Endothelial cell of umbilical vein (primary cell): ENCODE results near the gene EID3.

Source experiments
- EZH2 ChIP-seq: IDR thresholded peaks from 2 replicates; pipeline ENCODE4 v1.6.1; 2012; ENCODE audit warnings: borderline replicate concordance, low read depth, mild to moderate bottlenecking, moderate library complexity, low read length, inconsistent platforms; ENCODE audit not compliant: severe bottlenecking
- JUN ChIP-seq: IDR thresholded peaks from 2 replicates; pipeline ENCODE4 v1.6.1; 2011; ENCODE audit warnings: borderline replicate concordance, low read depth; ENCODE audit not compliant: insufficient read length, insufficient read depth
- MYC ChIP-seq: IDR thresholded peaks from one replicate; pipeline ENCODE4 v1.6.1; 2011; ENCODE audit warnings: mild to moderate bottlenecking, low read depth, low read length
- POLR2A ChIP-seq: IDR thresholded peaks from 2 replicates; pipeline ENCODE4 v1.6.1; 2012; ENCODE audit warnings: low read depth, mild to moderate bottlenecking, control low read depth, low read length
- POLR2AphosphoS5 ChIP-seq: IDR thresholded peaks from 2 replicates; pipeline ENCODE4 v1.6.1; 2012; ENCODE audit warnings: low read depth, mild to moderate bottlenecking, control low read depth, low read length, moderate library complexity; ENCODE audit not compliant: insufficient read depth
- TF ChIP-seq, protein P1 (sequence below): IDR thresholded peaks from 2 replicates; pipeline ENCODE4 v1.6.1; 2011; ENCODE audit not compliant: insufficient read depth, insufficient read length
- TF ChIP-seq, protein P2 (sequence below), 2 donors: IDR thresholded peaks; 1 replicate in 1 of 2; 2 replicates in 1 of 2; pipeline ENCODE4 v1.5.1; 2011; ENCODE audit warnings: low read length in 2 of 2, mild to moderate bottlenecking in 2 of 2, moderate library complexity in 2 of 2, control low read depth in 1 of 2, inconsistent platforms in 1 of 2, low read depth in 1 of 2; ENCODE audit not compliant: insufficient read depth in 1 of 2; ENCODE audit errors: extremely low read depth in 1 of 2

DNA sequence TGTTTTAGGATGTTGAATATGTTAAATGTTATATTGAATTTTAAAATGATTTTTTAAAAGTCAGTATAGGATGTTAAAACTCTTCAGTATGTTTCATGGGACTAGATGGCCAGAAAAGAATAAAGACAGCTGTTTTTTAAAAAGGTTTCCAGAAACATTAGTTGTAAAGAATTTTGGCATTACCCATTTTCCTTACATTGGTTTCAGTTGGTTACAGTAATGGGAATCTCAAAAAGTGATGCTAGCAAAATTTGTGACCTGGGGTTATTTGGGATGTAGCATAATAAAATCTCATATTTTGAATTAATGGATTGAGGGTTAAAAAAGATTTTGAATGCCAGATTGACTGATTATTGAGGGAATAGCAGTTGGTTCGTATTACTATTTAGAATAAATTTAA is 25.3 kb downstream of the EID3 start:
- no peak for TF ChIP-seq POLR2A
- TF ChIP-seq, protein P1, sequence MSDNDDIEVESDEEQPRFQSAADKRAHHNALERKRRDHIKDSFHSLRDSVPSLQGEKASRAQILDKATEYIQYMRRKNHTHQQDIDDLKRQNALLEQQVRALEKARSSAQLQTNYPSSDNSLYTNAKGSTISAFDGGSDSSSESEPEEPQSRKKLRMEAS, result no peak
- no peak for TF ChIP-seq EZH2
- TF ChIP-seq, protein P2, sequence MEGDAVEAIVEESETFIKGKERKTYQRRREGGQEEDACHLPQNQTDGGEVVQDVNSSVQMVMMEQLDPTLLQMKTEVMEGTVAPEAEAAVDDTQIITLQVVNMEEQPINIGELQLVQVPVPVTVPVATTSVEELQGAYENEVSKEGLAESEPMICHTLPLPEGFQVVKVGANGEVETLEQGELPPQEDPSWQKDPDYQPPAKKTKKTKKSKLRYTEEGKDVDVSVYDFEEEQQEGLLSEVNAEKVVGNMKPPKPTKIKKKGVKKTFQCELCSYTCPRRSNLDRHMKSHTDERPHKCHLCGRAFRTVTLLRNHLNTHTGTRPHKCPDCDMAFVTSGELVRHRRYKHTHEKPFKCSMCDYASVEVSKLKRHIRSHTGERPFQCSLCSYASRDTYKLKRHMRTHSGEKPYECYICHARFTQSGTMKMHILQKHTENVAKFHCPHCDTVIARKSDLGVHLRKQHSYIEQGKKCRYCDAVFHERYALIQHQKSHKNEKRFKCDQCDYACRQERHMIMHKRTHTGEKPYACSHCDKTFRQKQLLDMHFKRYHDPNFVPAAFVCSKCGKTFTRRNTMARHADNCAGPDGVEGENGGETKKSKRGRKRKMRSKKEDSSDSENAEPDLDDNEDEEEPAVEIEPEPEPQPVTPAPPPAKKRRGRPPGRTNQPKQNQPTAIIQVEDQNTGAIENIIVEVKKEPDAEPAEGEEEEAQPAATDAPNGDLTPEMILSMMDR (IDR thresholded peaks at IDR 0.05; ENCODE audit: extremely low read depth in 1 of 2, insufficient read depth in 1 of 2, low read depth in 1 of 2, low read length in 2 of 2), result no peak
- no peak for TF ChIP-seq MYC
- TF ChIP-seq JUN, result no peak
- no peak for TF ChIP-seq POLR2AphosphoS5
